ENCODE measurements around the gene CCAR1.
"Not testable (repeated sequence)": the region's sequence is repeated elsewhere in the genome, so short reads cannot be mapped to it uniquely, and the experiment has no call there.

Gene CCAR1

GRCh38 chr10:68767407-68767806, 46.4 kb downstream of the CCAR1 start:
- not testable (repeated sequence) for DNase-seq

GRCh38 chr10:68781613-68782574, 60.9 kb downstream of the CCAR1 start:
- no peak for DNase-seq

- no peak for DNase-seq
These were observed 63.4 kb downstream of the CCAR1 start for GRCh38 chr10:68784476-68784875.

DNA sequence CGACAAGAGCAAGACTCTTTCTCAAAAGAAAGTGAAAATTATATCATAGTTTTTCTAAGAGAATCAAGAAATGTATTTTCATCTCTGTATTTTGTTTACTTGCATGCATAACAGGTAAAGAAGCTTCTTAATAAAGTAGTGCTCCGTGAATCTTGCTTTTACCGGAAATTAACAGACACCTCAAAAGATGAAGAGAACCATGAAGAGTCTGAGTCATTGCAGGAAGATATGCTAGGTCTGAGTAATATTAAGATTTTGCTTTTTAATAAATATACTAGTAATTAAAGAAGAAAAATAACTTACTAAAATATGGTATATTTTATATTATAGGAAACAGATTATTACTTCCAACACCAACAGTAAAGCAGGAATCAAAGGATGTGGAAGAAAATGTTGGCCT, 66.8 kb downstream of the CCAR1 start:
- peak; percentile 55 for DNase-seq

GRCh38 chr10:68790476-68790875, 69.4 kb downstream of the CCAR1 start:
- no peak for DNase-seq

- DNase-seq, result no peak
These were observed 71.1 kb downstream of the CCAR1 start for GRCh38 chr10:68792115-68792514.

- no peak for DNase-seq
These were observed 75.0 kb downstream of the CCAR1 start for GRCh38 chr10:68795886-68796532.

GRCh38 chr10:68796605-68797004, 75.6 kb downstream of the CCAR1 start:
- DNase-seq, result no peak

GRCh38 chr10:68800211-68800610, 79.2 kb downstream of the CCAR1 start:
- no peak for DNase-seq

DNA sequence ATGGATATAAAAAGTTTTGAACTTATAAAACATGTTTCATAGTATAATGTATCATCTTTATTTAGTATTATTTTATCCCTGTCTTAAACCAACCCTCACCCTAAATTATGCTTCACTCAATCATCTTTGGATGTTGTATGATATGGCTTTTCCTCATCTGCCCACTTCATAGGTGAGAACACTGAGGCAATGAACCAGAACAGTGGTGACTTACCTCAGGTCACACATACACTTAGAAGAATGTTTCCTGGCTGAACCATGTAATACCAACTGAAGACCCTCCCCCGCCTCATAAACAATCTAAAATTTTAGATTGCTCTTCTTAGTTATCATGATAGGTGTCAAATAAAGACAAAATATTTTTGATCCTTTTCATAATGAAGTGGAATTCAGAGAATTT, 83.7 kb downstream of the CCAR1 start:
- no peak for DNase-seq

DNA sequence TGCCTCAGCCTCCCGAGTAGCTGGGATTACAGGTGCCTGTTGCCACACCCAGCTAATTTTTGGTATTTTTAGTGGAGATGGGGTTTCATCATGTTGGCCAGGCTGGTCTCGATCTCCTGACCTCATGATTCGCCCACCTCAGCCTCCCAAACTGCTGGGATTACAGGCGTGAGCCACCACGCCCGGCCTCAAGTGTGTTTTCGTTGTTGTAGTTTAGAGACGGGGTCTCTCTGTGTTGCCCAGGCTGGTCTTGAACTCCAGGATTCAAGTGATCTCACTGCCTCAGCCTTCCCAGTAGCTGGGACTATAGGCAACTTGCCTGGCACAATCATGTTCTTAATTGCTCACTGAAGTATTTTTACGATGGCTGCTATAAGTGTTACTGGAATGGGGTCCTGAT, 89.8 kb downstream of the CCAR1 start:
- DNase-seq, result not testable (repeated sequence)

- DNase-seq, result no peak
These were observed 90.4 kb downstream of the CCAR1 start for GRCh38 chr10:68811314-68812009.

DNA sequence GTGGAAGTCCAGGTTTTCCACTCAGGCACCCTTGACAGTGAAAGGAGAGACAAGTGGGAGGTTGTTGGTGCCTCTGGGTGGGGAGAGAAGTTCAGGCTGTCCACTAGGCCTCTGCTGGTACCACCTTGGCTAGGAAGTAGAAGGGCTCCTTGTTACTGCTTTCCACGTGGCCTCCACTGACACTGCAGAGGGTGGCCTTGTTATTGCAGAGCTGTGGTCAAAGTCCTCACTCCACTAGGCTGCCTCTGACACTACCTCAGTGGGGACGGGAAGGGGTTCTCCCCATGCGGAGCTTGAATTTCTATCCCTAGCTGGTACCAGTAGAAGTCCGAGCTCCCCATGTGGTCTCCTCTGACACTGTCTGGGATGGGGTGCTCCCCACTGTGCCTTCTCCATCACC, 91.4 kb downstream of the CCAR1 start:
- no peak for DNase-seq

DNA sequence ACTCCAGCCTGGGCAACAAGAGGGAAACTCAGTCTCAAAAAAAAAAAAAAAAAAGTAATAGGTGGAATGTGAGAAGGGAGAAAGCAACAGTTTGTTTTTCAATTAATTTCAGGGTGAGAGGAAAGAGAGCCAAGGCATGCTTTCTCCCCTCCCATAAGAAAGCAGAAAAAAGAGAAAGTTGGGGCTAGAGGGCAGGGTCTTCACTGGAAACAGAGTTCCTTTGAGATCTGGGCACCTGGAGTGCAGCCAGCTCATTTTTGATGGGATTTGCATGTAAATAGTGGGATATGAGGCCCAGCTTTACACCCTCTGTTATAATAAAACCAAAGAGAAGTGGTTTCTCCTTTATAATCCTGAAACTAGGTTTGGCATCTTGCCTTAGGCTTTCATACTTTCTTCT, 92.5 kb downstream of the CCAR1 start:
- DNase-seq, result no peak

- no peak for DNase-seq
These were observed 95.9 kb downstream of the CCAR1 start for GRCh38 chr10:68816796-68817412.

- DNase-seq, result not testable (repeated sequence)
These were observed 99.3 kb downstream of the CCAR1 start for GRCh38 chr10:68820359-68820758.

- not testable (repeated sequence) for DNase-seq
These were observed 101.6 kb downstream of the CCAR1 start for GRCh38 chr10:68822626-68823025.

- peak; percentile 59 for DNase-seq
These were observed 105.9 kb downstream of the CCAR1 start, which contains the start of gene STOX1 for GRCh38 chr10:68826764-68827591. STOX1 (plus strand) TSS chr10:68827531; CDS start chr10:68827624, 93 bp downstream.

DNA sequence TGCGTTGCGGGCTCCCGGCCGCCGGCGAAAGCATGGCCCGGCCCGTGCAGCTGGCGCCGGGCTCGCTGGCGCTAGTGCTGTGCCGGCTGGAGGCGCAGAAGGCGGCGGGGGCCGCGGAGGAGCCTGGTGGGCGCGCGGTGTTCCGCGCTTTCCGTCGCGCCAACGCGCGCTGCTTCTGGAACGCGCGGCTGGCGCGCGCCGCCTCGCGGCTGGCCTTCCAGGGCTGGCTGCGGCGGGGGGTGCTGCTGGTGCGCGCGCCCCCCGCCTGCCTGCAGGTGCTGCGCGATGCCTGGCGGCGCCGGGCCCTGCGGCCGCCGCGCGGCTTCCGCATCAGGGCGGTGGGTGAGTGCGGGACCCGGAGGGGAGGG, 106.5 kb downstream of the CCAR1 start:
- DNase-seq, result not testable (repeated sequence)

- DNase-seq, result not testable (repeated sequence)
These were observed 107.1 kb downstream of the CCAR1 start for GRCh38 chr10:68828083-68828601.

GRCh38 chr10:68828833-68829232, 107.8 kb downstream of the CCAR1 start:
- no peak for DNase-seq

DNA sequence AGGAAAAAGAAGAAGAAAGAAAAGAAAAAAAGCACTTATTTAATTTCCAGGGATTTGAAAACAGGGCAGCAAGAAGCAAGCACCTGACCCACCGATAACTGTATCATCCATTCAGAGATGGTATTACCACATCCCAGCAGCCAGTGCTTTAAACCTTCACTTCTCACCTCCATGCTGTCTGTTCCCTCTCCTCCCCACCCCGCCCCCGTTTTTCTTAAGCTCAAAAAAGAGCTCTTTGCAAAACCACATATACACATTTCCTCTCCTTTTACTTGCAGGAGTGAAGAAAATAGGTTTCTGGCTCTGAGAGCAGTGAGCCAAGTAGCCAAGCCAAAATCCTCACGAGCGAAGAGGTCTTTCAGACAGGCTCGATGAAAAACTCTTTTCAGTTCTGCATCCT, 108.5 kb downstream of the CCAR1 start:
- no peak for DNase-seq
